GM12801 (cell line): Measurements from ENCODE around the gene MRPS10.

Experiments used
- CTCF ChIP-seq: IDR thresholded peaks from one replicate; pipeline ENCODE4 v1.5.1; 2011; ENCODE audit warnings: control low read depth; ENCODE audit not compliant: insufficient read length; ENCODE audit errors: extremely low read depth

MRPS10 gene

GRCh38 chr6:42221546-42221945 lies 3.9 kb upstream of the MRPS10 start:
- no peak for TF ChIP-seq CTCF

GRCh38 chr6:42220807-42221206 lies 3.1 kb upstream of the MRPS10 start:
- no peak for TF ChIP-seq CTCF

GRCh38 chr6:42217157-42217518 lies 523 bp downstream of the MRPS10 start:
- no peak for TF ChIP-seq CTCF

GRCh38 chr6:42212442-42212841 lies 5.2 kb downstream of the MRPS10 start:
- TF ChIP-seq CTCF, result no peak

- no peak for TF ChIP-seq CTCF
These were observed 5.9 kb downstream of the MRPS10 start for GRCh38 chr6:42211726-42212125.

GRCh38 chr6:42210551-42210950 lies 7.1 kb downstream of the MRPS10 start:
- TF ChIP-seq CTCF, result no peak

- TF ChIP-seq CTCF, result no peak
These were observed 12.8 kb downstream of the MRPS10 start for GRCh38 chr6:42204768-42205282.

- no peak for TF ChIP-seq CTCF
These were observed 14.5 kb downstream of the MRPS10 start for GRCh38 chr6:42203183-42203582.
